ENCODE data around the gene CPEB2.

- TF ChIP-seq CTCF (IDR thresholded peaks at IDR 0.05) (no peak), POLR2A (IDR thresholded peaks at IDR 0.05) (no peak)
Observed at GRCh38 chr4:15043922-15044321, 41.6 kb downstream of the CPEB2 start.

Data from transverse colon (tissue), 3 donors.